Stomach (tissue), 9 donors: ENCODE results near the gene ZNF384. TPM values are rescaled to one million over a fixed set of nuclear protein-coding genes. Genes with fewer than 3 reads are reported as not detected.

Experiments
- DNase-seq, 2 donors: peaks; one replicate each; pipeline versions ENCODE4 v3.0.0 to v3.0.0-alpha.2; 2013 to 2019
- H3K27ac ChIP-seq, 5 donors: fragments of 200-600 bp in 4 of 5; sonication (generic) in 4 of 5; one replicate each; pipeline ENCODE4 v1.5.1; 2013 to 2019; ENCODE audit warnings: mild to moderate bottlenecking in 1 of 5, moderate library complexity in 1 of 5
- H3K27me3 ChIP-seq, 3 donors: fragments of 200-600 bp; sonication (generic); one replicate each; pipeline ENCODE4 v1.5.1; 2017 to 2019; ENCODE audit warnings: mixed run types in 1 of 3
- H3K36me3 ChIP-seq, 4 donors: fragments of 200-600 bp; sonication (generic); 1 replicate in 3 of 4; 2 replicates in 1 of 4; pipeline ENCODE4 v1.5.1; 2016 to 2019
- H3K4me1 ChIP-seq, 4 donors: fragments of 200-600 bp; sonication (generic); one replicate each; pipeline ENCODE4 v1.5.1; 2016 to 2019
- H3K4me3 ChIP-seq, 4 donors: fragments of 200-600 bp; sonication (generic) in 3 of 4; one replicate each; pipeline ENCODE4 v1.5.1; 2016 to 2019; ENCODE audit warnings: mild to moderate bottlenecking in 1 of 4
- H3K9me3 ChIP-seq, 4 donors: fragments of 200-600 bp; sonication (generic); one replicate each; pipeline ENCODE4 v1.5.1; 2016 to 2019
- EP300 ChIP-seq: sonication (generic); formaldehyde crosslinking; IDR thresholded peaks from one replicate; pipeline ENCODE4 v1.6.1; 2017; ENCODE audit warnings: antibody characterized with exemption
- POLR2A ChIP-seq, 4 donors: fragments of 450-650 bp; IDR thresholded peaks; one replicate each; pipeline ENCODE4 v1.6.1; 2016; ENCODE audit warnings: antibody characterized with exemption in 4 of 4, control low read depth in 2 of 4, mild to moderate bottlenecking in 1 of 4, moderate library complexity in 1 of 4
- POLR2AphosphoS5 ChIP-seq, 3 donors: sonication (generic); formaldehyde crosslinking; IDR thresholded peaks; one replicate each; pipeline ENCODE4 v1.6.1; 2016; ENCODE audit warnings: antibody characterized with exemption in 3 of 3
- WGBS, 5 donors: extraction: QIAGEN DNeasy Blood & Tissue Kit in 3 of 5; methylation state at CpG; one replicate each; pipeline versions ENCODE4 v1.1.5 to v1.1.7; 2013 to 2018; 5-methylcytosine and 5-hydroxymethylcytosine counted together
- intact Hi-C: fragments of 100-400 bp; cut with DNase I; formaldehyde crosslinking; loops from one replicate; pipeline ENCODE4 v1.15.1; 2023; ENCODE audit warnings: low total_unique reads
- polyA plus RNA-seq, 3 donors: library from polyadenylated mRNA; stranded (reverse); fragments of 200-250 nt; gene quantifications; one replicate each; pipeline ENCODE4 v1.2.3, GENCODE V29; 2013
- total RNA-seq, 5 donors: library from RNA; depleted of rRNA; stranded (reverse); fragments of >200 nt; gene quantifications; one replicate each; pipeline versions ENCODE4 v1.1.0 to v1.2.3, GENCODE V29; 2014 to 2016
- TF ChIP-seq, protein P1 (sequence below), 7 experiments: fragments of 450-650 bp in 4 of 7; fragments of 200-600 bp in 3 of 7; sonication (generic) in 3 of 7; IDR thresholded peaks; one replicate each; pipeline ENCODE4 v1.5.1; 2016 to 2019; ENCODE audit warnings: antibody characterized with exemption in 7 of 7, control low read depth in 2 of 7, mild to moderate bottlenecking in 1 of 7
- donor health status: healthy with polysubstance abuse.
- donor health status: Bipolar disorder and iron deficiency.
- donor health status: healthy.

Gene ZNF384
- total and polyA plus RNA-seq, 8 donors: 16.5 to 207 (median 28.1) TPM

DNA sequence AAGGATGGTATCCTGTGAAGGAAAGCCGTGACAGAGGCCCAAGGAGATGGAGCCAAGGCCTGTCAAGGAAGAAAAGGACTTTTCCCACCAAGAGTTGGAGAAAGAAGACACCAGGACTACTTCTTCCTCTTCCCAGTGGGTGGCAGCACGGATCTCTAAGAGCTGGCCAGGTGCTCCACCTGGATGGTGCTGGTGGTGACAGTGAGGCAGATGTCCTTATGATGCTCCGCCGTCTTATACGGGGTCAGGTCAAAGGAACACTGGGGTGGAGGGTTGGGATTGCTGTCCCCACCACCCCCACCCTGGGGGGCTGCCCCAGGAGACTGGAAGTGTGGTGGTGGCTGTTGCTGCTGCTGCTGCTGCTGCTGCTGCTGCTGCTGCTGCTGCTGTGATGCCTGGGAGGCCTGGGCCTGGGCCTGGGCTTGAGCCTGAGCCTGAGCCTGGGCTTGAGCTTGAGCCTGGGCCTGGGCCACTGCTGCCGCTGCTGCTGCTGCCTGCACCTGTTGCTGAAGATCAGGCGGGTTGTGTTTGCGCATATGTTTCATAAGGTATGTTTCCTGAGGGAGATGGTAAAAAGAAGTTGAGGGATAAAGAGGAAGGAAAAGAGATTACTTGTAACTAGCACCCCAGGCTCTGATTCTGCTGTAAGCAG lies 21.5 kb downstream of the ZNF384 start:
- Histone ChIP-seq H3K9me3 (no peaks in the 10 kb centered on the region), H3K36me3 (peaks cover 62 to 72% (median 69%) of the 10 kb centered on the region in 4 donors), H3K27me3 (no peaks in the 10 kb centered on the region), H3K4me3 (no peak overlapping the region), H3K4me1 (peaks cover 0 to 7% (median 2%) of the 10 kb centered on the region in 4 donors), H3K27ac (no peak overlapping the region)
- intact Hi-C loops: no loop called here
- DNase-seq: peak in 1 of 2 donors; percentile 27
- WGBS, 5 donors: 76 to 84% (median 80%) methylated on average over 8 of the region's 8 CpGs
- TF ChIP-seq EP300 (no peak), POLR2A (IDR thresholded peaks at IDR 0.05) (no peak), POLR2AphosphoS5 (IDR thresholded peaks at IDR 0.05) (no peak)
- TF ChIP-seq, protein P1, sequence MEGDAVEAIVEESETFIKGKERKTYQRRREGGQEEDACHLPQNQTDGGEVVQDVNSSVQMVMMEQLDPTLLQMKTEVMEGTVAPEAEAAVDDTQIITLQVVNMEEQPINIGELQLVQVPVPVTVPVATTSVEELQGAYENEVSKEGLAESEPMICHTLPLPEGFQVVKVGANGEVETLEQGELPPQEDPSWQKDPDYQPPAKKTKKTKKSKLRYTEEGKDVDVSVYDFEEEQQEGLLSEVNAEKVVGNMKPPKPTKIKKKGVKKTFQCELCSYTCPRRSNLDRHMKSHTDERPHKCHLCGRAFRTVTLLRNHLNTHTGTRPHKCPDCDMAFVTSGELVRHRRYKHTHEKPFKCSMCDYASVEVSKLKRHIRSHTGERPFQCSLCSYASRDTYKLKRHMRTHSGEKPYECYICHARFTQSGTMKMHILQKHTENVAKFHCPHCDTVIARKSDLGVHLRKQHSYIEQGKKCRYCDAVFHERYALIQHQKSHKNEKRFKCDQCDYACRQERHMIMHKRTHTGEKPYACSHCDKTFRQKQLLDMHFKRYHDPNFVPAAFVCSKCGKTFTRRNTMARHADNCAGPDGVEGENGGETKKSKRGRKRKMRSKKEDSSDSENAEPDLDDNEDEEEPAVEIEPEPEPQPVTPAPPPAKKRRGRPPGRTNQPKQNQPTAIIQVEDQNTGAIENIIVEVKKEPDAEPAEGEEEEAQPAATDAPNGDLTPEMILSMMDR (IDR thresholded peaks at IDR 0.05): no peak

DNA sequence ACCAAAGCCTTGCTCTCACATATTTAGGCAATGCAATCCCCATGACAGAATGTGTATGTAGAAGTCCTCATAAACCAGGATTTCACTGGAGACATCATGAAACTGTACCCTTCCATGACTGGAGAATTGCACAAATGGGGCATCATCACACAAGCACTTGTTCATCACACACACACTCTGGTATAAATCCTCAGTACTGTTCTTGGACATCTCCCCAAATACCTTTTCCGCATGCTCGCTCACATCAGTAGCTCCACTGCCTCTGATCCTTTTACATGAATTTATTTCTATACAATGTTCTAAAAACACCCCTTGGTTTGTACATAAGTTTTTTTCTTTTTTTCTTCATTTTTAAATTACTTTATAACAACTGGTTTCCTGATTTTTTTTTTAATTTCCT lies 23.0 kb downstream of the ZNF384 start:
- Histone ChIP-seq H3K9me3 (no peaks in the 10 kb centered on the region), H3K36me3 (peaks cover 48 to 57% (median 54%) of the 10 kb centered on the region in 4 donors), H3K4me1 (peaks cover 14 to 19% (median 14%) of the 10 kb centered on the region in 4 donors), H3K27ac (no peak overlapping the region), H3K27me3 (no peaks in the 10 kb centered on the region), H3K4me3 (no peak overlapping the region)
- 87 to 100% (median 90%) methylated on average over 2 of the region's 2 CpGs for WGBS, 5 donors
- DNase-seq: no peak
- intact Hi-C loops: no loop called here
- no peak for TF ChIP-seq POLR2AphosphoS5 (IDR thresholded peaks at IDR 0.05)

DNA sequence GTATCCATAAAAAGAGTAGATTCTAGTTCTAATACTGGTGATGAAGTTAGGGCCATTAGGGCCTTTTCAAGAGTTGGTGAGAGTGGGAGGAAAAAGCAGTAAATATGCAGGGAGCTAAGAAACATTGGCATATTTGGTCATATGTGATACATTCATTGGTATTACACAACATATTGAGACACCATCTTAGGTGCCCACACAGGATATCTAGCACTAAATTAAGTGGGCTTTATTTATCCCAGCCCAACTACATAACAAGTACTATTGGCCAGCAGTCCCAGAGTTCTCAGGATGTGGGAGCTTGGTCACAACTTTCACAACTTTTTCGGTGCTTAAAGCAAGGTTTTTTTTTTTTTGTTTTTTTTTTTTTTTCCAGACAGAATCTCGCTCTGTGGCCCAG lies 24.3 kb downstream of the ZNF384 start:
- DNase-seq: no peak
- intact Hi-C loops: no loop called here
- H3K4me3 ChIP-seq: no peak overlapping the region
- H3K4me1 ChIP-seq: peaks cover 14 to 29% (median 21%) of the 10 kb centered on the region in 4 donors
- no peaks in the 10 kb centered on the region for H3K27me3 ChIP-seq
- TF ChIP-seq POLR2A (IDR thresholded peaks at IDR 0.05) (no peak), EP300 (no peak), POLR2AphosphoS5 (IDR thresholded peaks at IDR 0.05) (no peak)
- TF ChIP-seq, protein P1 (IDR thresholded peaks at IDR 0.05): no peak
- WGBS, 5 donors: 77 to 94% (median 80%) methylated on average over 2 of the region's 2 CpGs
- H3K36me3 ChIP-seq: peaks cover 34 to 48% (median 42%) of the 10 kb centered on the region in 4 donors
- no peak overlapping the region for H3K27ac ChIP-seq
- H3K9me3 ChIP-seq: no peaks in the 10 kb centered on the region

DNA sequence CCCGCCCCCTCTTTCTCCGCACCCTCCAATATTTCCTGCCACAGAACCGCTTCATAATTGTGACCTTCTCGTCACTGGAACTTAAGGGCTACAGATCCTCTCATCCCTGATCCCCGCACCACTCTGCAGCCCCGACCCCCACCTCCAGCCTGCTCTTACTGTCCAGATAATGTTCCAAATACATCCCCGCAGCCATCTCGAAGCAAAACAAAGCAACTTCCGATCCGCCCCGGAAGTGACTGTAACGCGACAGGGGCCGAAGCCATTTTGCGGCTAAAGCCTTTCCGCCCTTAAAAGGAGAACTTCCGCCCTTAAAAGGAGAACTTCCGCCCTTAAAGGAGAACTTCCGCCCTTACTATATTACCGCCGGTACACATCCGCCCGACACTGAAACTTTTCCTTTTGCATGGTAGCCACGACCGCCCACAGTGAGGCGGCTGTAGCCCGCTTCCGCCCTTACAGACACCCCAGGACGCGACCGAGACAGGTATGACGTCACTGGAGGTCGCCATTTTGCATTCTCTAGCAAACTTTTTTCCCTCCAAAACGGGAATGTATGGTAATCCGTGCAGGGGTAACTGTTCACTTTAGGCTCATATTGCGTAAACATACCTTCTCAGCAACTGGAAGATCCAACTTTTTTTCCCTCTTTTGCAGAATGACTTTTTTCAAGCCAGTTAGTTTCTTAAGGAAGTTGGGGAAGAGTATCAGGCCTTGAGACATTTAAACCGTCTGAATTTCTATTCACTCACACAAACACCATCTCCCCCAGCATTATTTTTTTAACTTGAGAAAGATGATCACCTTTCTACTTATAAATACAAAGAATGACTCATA lies 26.1 kb downstream of the ZNF384 start, which contains the start of gene ING4:
TSS of gene ING4 (minus strand) at position 214 of the 837 bp plus-strand sequence. CDS start at position 196, 18 bp downstream.
- peak within 1 kb of the TSS; percentile 58 to 91 (median 85) for H3K27ac ChIP-seq
- H3K4me1 ChIP-seq: peaks cover 14 to 41% (median 21%) of the 10 kb centered on the region in 4 donors
- no peak for TF ChIP-seq POLR2A (IDR thresholded peaks at IDR 0.05)
- peak; percentile 40 to 94 (median 64) for TF ChIP-seq POLR2AphosphoS5 (IDR thresholded peaks at IDR 0.05)
- intact Hi-C loops: no loop called here
- 2 to 3% (median 2%) methylated on average over 37 of the region's 37 CpGs for WGBS, 5 donors
- H3K4me3 ChIP-seq: peak within 1 kb of the TSS; percentile 66 to 99 (median 88)
- no peaks in the 10 kb centered on the region for H3K27me3 ChIP-seq
- DNase-seq: peak; percentile 98 to 100
- peaks cover 17 to 44% (median 36%) of the 10 kb centered on the region in 4 donors for H3K36me3 ChIP-seq
- no peaks in the 10 kb centered on the region for H3K9me3 ChIP-seq

DNA sequence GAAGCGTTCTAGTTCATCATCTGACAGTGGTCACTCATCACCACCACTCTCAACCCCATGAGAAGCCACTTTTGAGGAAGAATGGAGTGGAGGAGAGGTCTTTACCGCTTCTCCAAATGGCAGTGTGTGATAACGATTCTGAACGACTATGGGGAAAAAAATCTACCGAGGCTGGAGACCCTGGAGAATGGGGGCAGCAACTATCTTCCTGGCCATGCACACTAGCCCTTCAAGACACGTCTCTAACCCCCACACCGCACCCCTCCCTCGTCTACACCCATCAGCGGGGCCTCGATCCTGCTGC lies 26.6 kb downstream of the ZNF384 start:
- H3K27me3 ChIP-seq: no peaks in the 10 kb centered on the region
- H3K4me3 ChIP-seq: peak overlapping the region; percentile 66 to 99 (median 88)
- H3K27ac ChIP-seq: peak overlapping the region; percentile 58 to 91 (median 85)
- TF ChIP-seq POLR2AphosphoS5 (IDR thresholded peaks at IDR 0.05) (no peak), EP300 (no peak), POLR2A (IDR thresholded peaks at IDR 0.05) (no peak)
- TF ChIP-seq, protein P1 (IDR thresholded peaks at IDR 0.05): no peak
- peaks cover 14 to 42% (median 21%) of the 10 kb centered on the region in 4 donors for H3K4me1 ChIP-seq
- H3K9me3 ChIP-seq: no peaks in the 10 kb centered on the region
- 1% methylated on average over 10 of the region's 10 CpGs for WGBS, 5 donors
- H3K36me3 ChIP-seq: peaks cover 13 to 44% (median 36%) of the 10 kb centered on the region in 4 donors
- intact Hi-C loops: no loop called here
- DNase-seq: no peak
